Fibroblast of skin of left quadriceps (primary cell): ENCODE measurements around the gene DPP9.
"Not testable (repeated sequence)": the region's sequence is repeated elsewhere in the genome, so short reads cannot be mapped to it uniquely, and the experiment has no call there.

Experiments used
- DNase-seq, 2 experiments: peaks; one replicate each; pipeline ENCODE4 v3.0.0-alpha.2; 2013; ENCODE audit warnings: low read depth in 2 of 2

DPP9 gene

GRCh38 chr19:4723595-4724514 lies at the start of gene DPP9:
Gene DPP9 (minus strand): TSS chr19:4723842. CDS start chr19:4719906, 3,936 bp downstream.
- peak; percentile 97 to 98 for DNase-seq

GRCh38 chr19:4773047-4773640 lies 49.5 kb upstream of the DPP9 start:
- DNase-seq: no peak

GRCh38 chr19:4772566-4772965 lies 48.9 kb upstream of the DPP9 start:
- DNase-seq: no peak

- DNase-seq: peak; percentile 55 to 67
Observed at GRCh38 chr19:4768934-4769777, 45.5 kb upstream of the DPP9 start.

GRCh38 chr19:4764393-4764660 lies 40.7 kb upstream of the DPP9 start:
- DNase-seq: no peak

- no peak for DNase-seq
Observed at GRCh38 chr19:4763021-4763420, 39.4 kb upstream of the DPP9 start.

GRCh38 chr19:4760285-4760650 lies 36.6 kb upstream of the DPP9 start:
- DNase-seq: no peak

GRCh38 chr19:4759388-4760284 lies 36.0 kb upstream of the DPP9 start:
- DNase-seq: peak; percentile 49 to 52

GRCh38 chr19:4758659-4759058 lies 35.0 kb upstream of the DPP9 start:
- no peak for DNase-seq

GRCh38 chr19:4758082-4758481 lies 34.4 kb upstream of the DPP9 start:
- no peak for DNase-seq

GRCh38 chr19:4755459-4755858 lies 31.8 kb upstream of the DPP9 start:
- DNase-seq: no peak

GRCh38 chr19:4754248-4754647 lies 30.6 kb upstream of the DPP9 start:
- DNase-seq: no peak

GRCh38 chr19:4749870-4750590 lies 26.4 kb upstream of the DPP9 start:
- DNase-seq: no peak

- DNase-seq: no peak
Observed at GRCh38 chr19:4748589-4748988, 24.9 kb upstream of the DPP9 start.

- DNase-seq: no peak
Observed at GRCh38 chr19:4748185-4748584, 24.5 kb upstream of the DPP9 start.

GRCh38 chr19:4745986-4746385 lies 22.3 kb upstream of the DPP9 start:
- no peak for DNase-seq

GRCh38 chr19:4745175-4745574 lies 21.5 kb upstream of the DPP9 start:
- not testable (repeated sequence) for DNase-seq

- peak; percentile 57 to 67 for DNase-seq
Observed at GRCh38 chr19:4744451-4745174, 21.0 kb upstream of the DPP9 start.

GRCh38 chr19:4742723-4743646 lies 19.3 kb upstream of the DPP9 start:
- DNase-seq: no peak
